Myocyte (in vitro differentiated cells): ENCODE results near the gene SDR39U1. TPM values are rescaled to one million over a fixed set of nuclear protein-coding genes. Genes with fewer than 3 reads are reported as not detected.
A peak's percentile ranks its signal among the peaks of the same experiment; 100 is the strongest.
"Not testable (repeated sequence)": the region's sequence is repeated elsewhere in the genome, so short reads cannot be mapped to it uniquely, and the experiment has no call there.

Experiments used
- DNase-seq: peaks from one replicate; pipeline ENCODE4 v3.0.0-alpha.2; 2012; ENCODE audit warnings: low read depth
- polyA plus RNA-seq: library from polyadenylated mRNA; unstranded; fragments of >200 nt; gene quantifications from one replicate; pipeline ENCODE4 v1.2.1, GENCODE V29; 2012; ENCODE audit warnings: missing spikeins
- total RNA-seq: library from RNA; depleted of rRNA; stranded (reverse); fragments of >200 nt; gene quantifications from 2 replicates; pipeline ENCODE4 v1.2.3, GENCODE V29; 2014

The SDR39U1 gene, protein sequence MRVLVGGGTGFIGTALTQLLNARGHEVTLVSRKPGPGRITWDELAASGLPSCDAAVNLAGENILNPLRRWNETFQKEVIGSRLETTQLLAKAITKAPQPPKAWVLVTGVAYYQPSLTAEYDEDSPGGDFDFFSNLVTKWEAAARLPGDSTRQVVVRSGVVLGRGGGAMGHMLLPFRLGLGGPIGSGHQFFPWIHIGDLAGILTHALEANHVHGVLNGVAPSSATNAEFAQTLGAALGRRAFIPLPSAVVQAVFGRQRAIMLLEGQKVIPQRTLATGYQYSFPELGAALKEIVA
- total RNA-seq = 24.2 and 27.5 TPM in 2 replicates
- 61.6 TPM for polyA plus RNA-seq

DNA sequence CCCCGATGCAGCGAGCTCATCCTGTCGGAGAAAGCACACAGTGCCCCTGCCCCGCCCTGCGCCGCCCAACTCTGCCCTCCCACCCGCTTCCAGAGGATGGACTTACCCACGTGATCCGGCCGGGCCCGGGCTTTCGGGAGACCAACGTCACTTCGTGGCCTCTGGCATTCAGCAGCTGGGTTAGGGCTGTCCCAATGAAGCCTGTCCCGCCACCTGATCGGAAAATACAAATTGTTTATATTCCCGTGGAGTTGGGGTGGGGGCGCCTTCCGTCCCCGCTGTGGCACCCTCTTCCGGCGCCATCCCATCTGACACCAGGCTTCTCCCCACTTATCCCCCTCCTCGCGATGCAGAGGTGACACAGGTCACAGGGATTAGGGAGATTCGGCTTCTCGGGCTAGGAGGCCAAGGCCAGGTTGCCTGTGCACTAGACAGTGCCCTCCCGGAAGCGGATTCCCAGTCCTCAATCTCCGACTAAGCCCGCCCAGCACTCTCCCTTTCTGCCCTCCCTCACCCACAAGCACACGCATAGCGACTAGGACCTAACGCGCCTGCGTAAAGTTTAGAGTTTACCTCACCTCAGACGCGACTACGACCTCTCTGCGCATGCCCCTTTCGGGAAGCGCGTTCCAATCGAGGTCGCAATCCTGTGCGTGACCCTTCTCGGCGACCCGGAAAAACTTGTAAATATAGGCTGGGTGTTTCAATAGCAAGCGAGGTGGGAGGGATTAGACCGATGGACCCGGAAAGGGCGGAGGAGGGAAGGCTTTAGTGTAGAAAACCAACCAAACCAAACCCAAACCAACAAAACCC lies at the start of gene SDR39U1:
TSS of gene SDR39U1 (minus strand) at position 537 of the 813 bp plus-strand sequence. CDS start at position 530, 7 bp downstream.
- DNase-seq = peak; percentile 100

DNA sequence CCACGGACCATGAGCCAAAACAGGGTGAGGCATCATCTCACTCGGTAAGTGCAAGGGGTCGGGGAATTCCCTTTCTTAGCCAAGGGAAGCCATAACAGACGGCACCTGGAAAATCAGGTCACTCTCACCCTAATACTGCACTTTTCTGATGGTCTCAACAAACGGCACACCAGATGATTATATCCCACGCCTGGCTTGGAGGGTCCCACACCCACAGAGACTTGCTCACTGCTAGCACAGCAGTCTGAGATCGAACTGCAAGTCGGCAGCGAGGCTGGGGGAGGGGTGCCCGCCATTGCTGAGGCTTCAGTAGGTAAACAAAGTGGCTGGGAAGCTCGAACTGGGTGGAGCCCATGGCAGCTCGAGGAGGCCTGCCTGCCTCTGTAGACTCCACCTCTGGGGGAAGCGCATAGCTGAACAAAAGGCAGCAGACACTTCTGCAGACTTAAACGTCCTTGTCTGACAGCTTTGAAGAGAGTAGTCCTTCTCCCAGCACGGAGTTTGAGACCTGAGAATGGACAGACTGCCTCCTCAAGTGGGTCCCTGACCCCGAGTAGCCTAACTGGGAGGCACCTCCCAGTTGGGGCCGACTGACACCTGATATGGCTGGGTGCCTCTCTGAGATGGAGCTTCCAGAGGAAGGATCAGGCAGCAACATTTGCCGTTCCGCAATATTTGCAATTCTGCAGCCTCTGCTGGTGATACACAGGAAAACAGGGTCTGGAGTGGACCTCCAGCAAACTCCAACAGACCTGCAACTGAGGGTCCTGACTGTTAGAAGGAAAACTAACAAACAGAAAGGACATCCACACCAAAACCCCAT lies 49.2 kb upstream of the SDR39U1 start:
- not testable (repeated sequence) for DNase-seq

- peak; percentile 28 for DNase-seq
Observed at GRCh38 chr14:24483604-24484252, 41.2 kb upstream of the SDR39U1 start.

DNA sequence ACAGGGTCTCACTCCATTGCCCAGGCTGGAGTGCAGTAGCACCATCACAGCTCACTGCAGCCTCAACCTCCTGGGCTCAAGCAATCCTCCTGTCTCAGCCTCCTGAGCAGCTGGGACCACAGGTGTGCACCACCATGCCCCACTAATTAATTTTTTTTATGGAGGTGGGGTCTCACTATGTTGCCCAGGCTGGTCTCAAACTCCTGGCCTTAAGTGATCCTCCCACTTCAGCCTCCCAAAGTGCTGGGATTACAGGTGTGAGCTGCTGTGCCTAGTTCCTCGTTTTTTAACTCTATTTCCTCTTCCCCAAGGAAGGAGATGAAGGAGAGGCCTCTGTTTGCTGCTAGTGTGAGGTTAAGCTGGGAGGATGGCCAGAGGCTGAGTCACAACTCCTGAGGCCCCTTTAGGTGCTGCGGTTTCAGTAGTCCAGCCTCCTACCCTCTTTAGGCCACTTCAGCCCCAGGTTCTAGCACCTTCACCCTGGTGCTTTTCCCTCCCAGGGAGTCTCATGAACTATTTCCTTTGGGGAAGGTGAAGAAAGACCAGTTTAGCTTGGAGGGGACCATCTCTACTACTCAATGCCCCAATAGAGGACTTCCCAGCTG lies 40.2 kb upstream of the SDR39U1 start:
- DNase-seq = peak; percentile 15

- peak; percentile 7 for DNase-seq
Observed at GRCh38 chr14:24481622-24482324, 39.2 kb upstream of the SDR39U1 start.

DNA sequence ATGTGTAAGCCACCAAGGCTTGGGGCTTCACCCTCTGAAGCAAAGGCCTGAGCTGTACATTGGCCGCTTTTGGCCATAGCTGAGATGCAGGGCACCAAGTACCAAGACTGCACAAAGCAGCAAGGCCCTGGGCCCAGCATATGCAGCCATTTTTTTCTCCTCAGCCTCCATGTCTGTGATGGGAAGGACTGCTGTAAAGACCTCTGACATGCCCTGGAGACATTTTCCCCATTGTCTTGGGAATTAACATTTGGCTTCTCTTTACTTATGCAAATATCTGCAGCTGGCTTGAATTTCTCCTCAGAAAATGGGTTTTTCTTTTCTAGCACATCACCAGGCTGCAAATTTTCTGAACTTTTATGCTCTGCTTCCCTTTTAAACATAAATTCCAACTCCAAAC lies 37.4 kb upstream of the SDR39U1 start:
- DNase-seq = not testable (repeated sequence)

DNA sequence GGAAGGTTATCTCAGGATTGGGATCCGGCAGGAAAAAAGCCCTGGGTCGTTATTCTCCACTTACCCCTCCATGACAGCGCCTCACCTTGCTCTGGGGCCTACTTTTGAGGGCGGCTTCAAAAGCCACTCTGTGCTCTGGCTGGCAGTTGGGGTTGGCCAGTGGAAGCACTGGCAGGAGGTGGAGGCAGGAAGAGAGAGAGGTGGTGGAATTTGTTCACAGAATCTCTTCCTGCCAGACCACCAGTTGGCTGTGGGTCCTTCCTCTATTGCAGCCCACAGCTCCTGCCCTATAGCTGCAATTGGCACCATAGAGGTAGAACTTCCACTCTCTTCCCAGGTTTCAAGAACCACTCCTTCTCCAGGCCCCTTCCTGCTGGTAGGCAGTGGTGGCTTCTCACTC lies 32.7 kb upstream of the SDR39U1 start:
- no peak for DNase-seq

DNA sequence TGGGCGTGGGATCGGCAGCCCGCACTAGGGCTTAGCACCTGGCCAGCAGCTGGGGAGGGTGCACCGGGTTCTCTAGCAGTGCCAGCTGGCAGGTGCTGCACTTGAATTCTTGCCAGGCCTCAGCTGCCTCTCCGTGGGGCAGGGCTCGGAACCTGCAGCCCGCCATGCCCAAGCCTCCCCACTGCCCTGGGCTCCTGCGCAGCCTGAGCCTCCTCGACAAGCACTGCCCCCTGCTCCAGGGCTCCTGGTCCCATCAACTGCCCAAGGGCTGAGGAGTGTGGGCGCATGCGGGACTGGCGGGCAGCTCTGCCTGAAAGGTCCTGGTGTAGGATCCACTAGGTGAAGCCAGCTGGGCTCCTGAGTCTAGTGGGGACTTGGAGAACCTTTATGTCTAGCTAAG lies 30.6 kb upstream of the SDR39U1 start:
- DNase-seq = no peak

- DNase-seq = not testable (repeated sequence)
Observed at GRCh38 chr14:24470450-24470849, 27.9 kb upstream of the SDR39U1 start.

DNA sequence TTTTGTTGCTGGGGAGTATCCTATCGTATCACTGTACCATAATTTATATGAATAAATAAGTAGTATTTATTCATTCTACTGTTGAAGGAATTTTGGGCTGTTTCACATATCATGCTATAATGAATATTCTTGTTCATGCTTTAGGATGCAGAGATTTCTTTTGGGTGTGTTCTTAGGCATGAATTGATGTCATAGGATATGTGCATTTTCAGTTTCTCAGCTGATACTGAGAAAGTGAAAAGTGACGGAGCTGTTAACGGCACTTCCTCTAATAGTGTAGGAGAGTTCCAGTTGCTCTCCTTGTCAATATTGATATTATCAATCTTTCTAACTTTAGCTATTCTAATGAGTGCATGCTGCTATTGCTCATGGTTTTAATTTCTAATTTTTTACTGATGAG lies 23.2 kb upstream of the SDR39U1 start:
- DNase-seq = no peak

DNA sequence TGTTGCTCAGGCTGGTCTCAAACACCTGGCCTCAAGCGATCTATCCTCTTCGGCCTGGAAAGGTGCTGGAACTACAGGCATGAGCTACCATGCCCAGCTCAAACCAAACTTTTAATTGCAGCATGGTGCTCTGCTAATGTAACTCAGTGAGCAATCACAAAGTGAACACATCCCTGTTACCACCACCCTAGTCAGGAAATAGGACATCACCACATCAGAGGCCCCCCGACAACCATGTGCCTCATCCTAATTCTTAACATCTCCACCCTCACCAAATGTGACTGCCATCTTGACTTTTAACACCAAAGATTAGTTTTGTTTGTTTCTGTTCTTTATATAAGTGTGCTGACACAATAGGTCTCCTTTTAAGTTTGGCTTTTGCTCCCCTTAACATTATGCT lies 22.8 kb upstream of the SDR39U1 start:
- no peak for DNase-seq

DNA sequence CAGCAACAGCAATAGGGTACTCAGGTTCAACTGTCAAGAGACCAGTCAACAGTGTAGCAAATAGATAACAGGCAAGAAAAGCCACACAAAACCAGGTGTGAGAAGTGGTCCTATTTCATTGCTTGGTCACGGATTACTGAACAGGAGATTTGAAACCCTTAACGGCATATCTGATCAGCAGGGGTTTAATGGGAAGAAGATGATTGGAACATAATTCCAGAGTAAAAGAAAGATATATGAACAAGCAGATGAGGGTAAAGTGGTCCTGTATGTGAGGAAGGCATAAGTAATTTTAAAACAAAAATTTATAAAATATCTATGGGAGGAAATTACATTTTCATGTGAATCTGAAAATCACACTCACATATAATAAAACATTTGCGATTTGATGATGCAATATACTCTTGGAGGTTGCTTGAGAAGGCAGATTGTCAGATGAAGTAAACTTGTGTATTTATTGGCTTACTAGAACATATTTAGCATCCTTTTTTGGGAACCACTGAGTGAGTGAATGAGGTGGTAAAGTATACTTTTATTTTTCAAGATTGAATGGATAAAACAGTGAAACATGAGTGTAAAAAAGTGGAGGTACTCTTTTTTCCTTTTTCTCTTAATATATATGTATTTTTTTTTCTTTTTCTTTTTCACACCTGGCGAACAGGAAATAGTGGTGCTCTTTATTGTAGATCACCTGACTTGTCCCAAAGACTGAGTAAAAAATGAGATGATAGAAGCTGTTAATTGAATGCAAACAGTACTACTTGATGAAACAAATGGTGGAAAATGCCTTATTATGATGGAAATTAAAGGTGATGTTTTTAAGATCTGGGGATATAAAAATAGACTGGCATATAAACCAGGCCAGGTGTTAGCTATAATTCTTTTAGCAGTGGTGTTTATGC lies 21.6 kb upstream of the SDR39U1 start:
- DNase-seq = no peak

- no peak for DNase-seq
Observed at GRCh38 chr14:24463017-24463883, 20.7 kb upstream of the SDR39U1 start.

DNA sequence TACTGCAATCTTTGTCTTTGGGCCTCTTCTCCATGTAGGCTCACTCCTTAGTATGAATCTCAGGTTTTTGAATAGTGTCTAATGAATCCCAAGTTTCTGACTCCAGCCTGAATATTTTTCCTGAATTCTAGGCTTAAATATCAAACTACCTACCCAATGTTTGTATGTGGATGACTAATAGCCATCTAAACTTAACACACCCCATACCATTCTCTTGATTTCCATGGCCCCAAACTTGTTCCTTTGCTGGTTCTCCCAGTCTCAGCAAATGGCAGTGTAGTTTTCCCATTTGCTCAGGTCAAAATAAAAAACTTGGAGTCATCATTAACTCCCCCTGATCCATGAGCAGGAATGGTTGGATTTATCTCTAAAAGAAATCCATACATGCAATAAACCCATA lies 18.8 kb upstream of the SDR39U1 start:
- no peak for DNase-seq

- no peak for DNase-seq
Observed at GRCh38 chr14:24459331-24459730, 16.8 kb upstream of the SDR39U1 start.

DNA sequence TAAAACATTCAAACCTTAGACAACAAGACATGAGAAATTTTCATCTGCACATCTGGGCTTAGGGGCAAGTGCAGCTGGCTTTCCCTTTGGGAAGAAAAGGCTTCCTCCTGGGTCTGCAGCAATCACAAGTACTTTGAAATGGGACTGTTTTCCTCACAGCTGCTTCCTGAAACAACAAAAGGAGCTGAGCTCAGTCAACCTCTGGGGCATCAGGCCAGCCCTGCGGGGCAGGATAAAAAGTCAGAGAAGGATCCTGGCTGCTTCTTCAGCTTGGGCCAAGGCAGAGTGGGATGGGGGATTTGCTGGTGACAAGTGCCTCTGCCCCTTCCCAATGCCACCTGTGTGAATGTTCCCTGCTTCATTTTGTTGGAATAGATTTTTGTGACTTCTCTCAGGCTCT lies 16.2 kb upstream of the SDR39U1 start:
- no peak for DNase-seq

DNA sequence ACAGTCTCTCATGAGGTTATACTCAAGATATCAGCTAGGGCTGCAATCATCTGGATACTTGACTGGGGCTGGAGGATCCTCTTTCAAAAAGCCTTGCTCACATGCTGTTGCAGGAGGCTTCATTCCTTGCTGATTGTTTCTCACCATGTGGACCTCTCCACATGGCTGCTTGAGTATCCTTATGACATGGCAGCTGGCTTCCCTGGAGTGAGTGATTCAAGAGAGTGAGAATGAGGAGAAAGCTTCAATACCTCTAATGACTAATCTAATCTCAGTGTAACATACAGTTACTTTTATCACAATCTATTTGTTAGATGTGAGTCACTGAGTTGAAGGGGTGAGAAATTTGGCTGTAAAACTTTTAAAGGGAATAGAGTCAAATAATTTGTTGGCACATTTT lies 14.4 kb upstream of the SDR39U1 start:
- no peak for DNase-seq

DNA sequence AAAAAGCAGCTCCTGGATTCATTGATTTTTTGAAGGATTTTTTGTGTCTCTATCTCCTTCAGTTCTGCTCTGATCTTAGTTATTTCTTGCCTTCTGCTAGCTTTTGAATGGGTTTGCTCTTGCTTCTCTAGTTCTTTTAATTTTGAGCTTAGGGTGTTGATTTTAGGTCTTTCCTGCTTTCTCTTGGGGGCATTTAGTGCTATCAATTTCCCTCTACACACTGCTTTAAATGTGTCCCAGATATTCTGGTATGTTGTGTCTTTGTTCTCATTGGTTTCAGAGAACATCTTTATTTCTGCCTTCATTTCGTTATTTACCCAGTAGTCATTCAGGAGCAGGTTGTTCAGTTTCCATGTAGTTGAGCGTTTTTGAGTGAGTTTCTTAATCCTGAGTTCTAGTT lies 8.3 kb upstream of the SDR39U1 start:
- DNase-seq = not testable (repeated sequence)
